ENCODE results near the gene GNPAT. TPM values are rescaled to one million over a fixed set of nuclear protein-coding genes. Genes with fewer than 3 reads are reported as not detected.

GNPAT gene
- total and polyA plus RNA-seq, 10 of the 15 experiments (the other 5 are each of a cell fraction or from before 2014, with no cell fraction given), result 24.0 to 70.6 (median 47.2) TPM

- TF ChIP-seq ZBTB40 (IDR thresholded peaks at IDR 0.05; ENCODE audit: borderline replicate concordance) (no peak), TCF12 (IDR thresholded peaks at IDR 0.05; ENCODE audit: low read depth, low read length) (0 out of 2 replicates have a peak, but pooled peaks have one; percentile 49), IKZF1 (conservative IDR thresholded peaks at IDR 0.05) (peak; percentile 87), SPI1 (IDR thresholded peaks at IDR 0.05; ENCODE audit: borderline replicate concordance, insufficient read depth, low read depth, low read length) (0 out of 2 replicates have a peak, but pooled peaks have one; percentile 27), JUND (IDR thresholded peaks at IDR 0.05; ENCODE audit: low read depth, low read length) (0 out of 2 replicates have a peak, but pooled peaks have one; percentile 12), SMC3 (IDR thresholded peaks at IDR 0.05; ENCODE audit: borderline replicate concordance, low read length) (no peak), HCFC1 (IDR thresholded peaks at IDR 0.05; ENCODE audit: low read length) (peak; percentile 70), NRF1 (conservative IDR thresholded peaks at IDR 0.05; ENCODE audit: low read depth, low read length) (peak; percentile 75), E2F4 (IDR thresholded peaks at IDR 0.05; ENCODE audit: low read depth, low read length) (peak; percentile 61; the same call in 1 of the 2 replicates), ESRRA (IDR thresholded peaks at IDR 0.05; ENCODE audit: low read length) (no peak), POLR2AphosphoS5 (IDR thresholded peaks at IDR 0.05; ENCODE audit: low read length) (peak; percentile 97), DPF2 (IDR thresholded peaks at IDR 0.05) (peak; percentile 47; the same call in 1 of the 2 replicates), E4F1 (IDR thresholded peaks at IDR 0.05; ENCODE audit: borderline replicate concordance, partially characterized antibody) (peak; percentile 93), LARP7 (IDR thresholded peaks at IDR 0.05) (peak; percentile 36; the same call in 1 of the 2 replicates), ELK1 (IDR thresholded peaks at IDR 0.05; ENCODE audit: low read depth, low read length) (peak; percentile 65; the same call in 1 of the 2 replicates), BHLHE40 (IDR thresholded peaks at IDR 0.05; ENCODE audit: borderline replicate concordance in 1 of 2, low read depth in 2 of 2, low read length in 1 of 2) (peak; percentile 42 to 61; a peak in 2 of 4 replicates), BCL3 (IDR thresholded peaks at IDR 0.05; ENCODE audit: borderline replicate concordance, insufficient read depth, low read depth, low read length, poor library complexity, severe bottlenecking) (no peak)
These were observed at the start of gene GNPAT (continued) for GRCh38 chr1:231240883-231241735.

Data from GM12878 (cell line).